Measurements from ENCODE around the gene PRLH. TPM values are rescaled to one million over a fixed set of nuclear protein-coding genes. Genes with fewer than 3 reads are reported as not detected.

PRLH gene
- total and polyA plus RNA-seq, 2 of the 13 experiments (the other 11 are each of a cell fraction or from before 2014, with no cell fraction given): not detected

- TF ChIP-seq ZBTB14 (CRISPR knock-in tag; IDR thresholded peaks at IDR 0.05): no peak
- TF ChIP-seq NCOA2 (CRISPR knock-in tag; IDR thresholded peaks at IDR 0.05): peak; percentile 95
- no peak for TF ChIP-seq ZNF83 (CRISPR knock-in tag; IDR thresholded peaks at IDR 0.05; ENCODE audit: borderline replicate concordance)
- 0 out of 2 replicates have a peak, but pooled peaks have one; percentile 53 for TF ChIP-seq ZNF607 (CRISPR knock-in tag; IDR thresholded peaks at IDR 0.05; ENCODE audit: borderline replicate concordance)
- TF ChIP-seq JARID2 (CRISPR knock-in tag; IDR thresholded peaks at IDR 0.05; ENCODE audit: insufficient replicate concordance): no peak
- no peak for TF ChIP-seq ZNF569 (CRISPR knock-in tag; IDR thresholded peaks at IDR 0.05; ENCODE audit: borderline replicate concordance)
- TF ChIP-seq IRF1 (CRISPR knock-in tag; IDR thresholded peaks at IDR 0.05; ENCODE audit: low read depth): no peak
- peak; percentile 80 for TF ChIP-seq MAX (IDR thresholded peaks at IDR 0.05)
- TF ChIP-seq HNF4A (CRISPR knock-in tag; IDR thresholded peaks at IDR 0.05): peak; percentile 93
- TF ChIP-seq SUZ12 (IDR thresholded peaks at IDR 0.05; ENCODE audit: low read depth, low read length): no peak
- no peak for TF ChIP-seq POLR2G (IDR thresholded peaks at IDR 0.05; ENCODE audit: low read depth, low read length)
- peak; percentile 98 for TF ChIP-seq ZNF609 (CRISPR knock-in tag; IDR thresholded peaks at IDR 0.05; ENCODE audit: borderline replicate concordance)
- peak; percentile 36; the same call in 1 of the 2 replicates for TF ChIP-seq FOSL1 (CRISPR knock-in tag; IDR thresholded peaks at IDR 0.05; ENCODE audit: borderline replicate concordance)
- TF ChIP-seq KDM3A (CRISPR knock-in tag; IDR thresholded peaks at IDR 0.05; ENCODE audit: low read depth): peak; percentile 59
- no peak for TF ChIP-seq KLF12 (CRISPR knock-in tag; IDR thresholded peaks at IDR 0.05; ENCODE audit: borderline replicate concordance)
- peak; percentile 97 for TF ChIP-seq NR2F6 (IDR thresholded peaks at IDR 0.05)
- peak; percentile 96 for TF ChIP-seq NR2F6 (CRISPR knock-in tag; IDR thresholded peaks at IDR 0.05)
- peak; percentile 55; the same call in 1 of the 2 replicates for TF ChIP-seq ZNF670 (CRISPR knock-in tag; IDR thresholded peaks at IDR 0.05; ENCODE audit: borderline replicate concordance)
- 0 out of 2 replicates have a peak, but pooled peaks have one; percentile 70 for TF ChIP-seq ZNF256 (CRISPR knock-in tag; conservative IDR thresholded peaks at IDR 0.05)
- no peak for TF ChIP-seq ZNF883 (CRISPR knock-in tag; IDR thresholded peaks at IDR 0.05; ENCODE audit: not compliant biosample characterization)
- 0 out of 2 replicates have a peak, but pooled peaks have one; percentile 47 for TF ChIP-seq ZNF143 (CRISPR knock-in tag; IDR thresholded peaks at IDR 0.05)
Measured at GRCh38 chr2:237614151-237614720, 47.9 kb downstream of the PRLH start (continued).
